GM10266 (cell line): ENCODE measurements around the gene CP.

Source experiments
- DNase-seq: peaks from one replicate; pipeline ENCODE4 v3.0.0; 2012; ENCODE audit errors: extremely low spot score
- CTCF ChIP-seq: IDR thresholded peaks from 2 replicates; pipeline ENCODE4 v1.5.1; 2012; ENCODE audit warnings: mild to moderate bottlenecking, low read depth; ENCODE audit not compliant: control insufficient read depth, insufficient read depth; ENCODE audit errors: missing control alignments

Gene CP

GRCh38 chr3:149181182-149181581 is 40.4 kb downstream of the CP start:
- TF ChIP-seq CTCF: no peak
- no peak for DNase-seq

- DNase-seq: no peak
- no peak for TF ChIP-seq CTCF
Measured at GRCh38 chr3:149180057-149180573, 41.5 kb downstream of the CP start.

GRCh38 chr3:149179220-149179619 is 42.4 kb downstream of the CP start:
- no peak for TF ChIP-seq CTCF
- DNase-seq: no peak

- DNase-seq: no peak
- no peak for TF ChIP-seq CTCF
Measured at GRCh38 chr3:149177122-149177521, 44.5 kb downstream of the CP start.

- DNase-seq: peak; percentile 19
Measured at GRCh38 chr3:149174901-149175300, 46.7 kb downstream of the CP start.

GRCh38 chr3:149170672-149171071 is 51.0 kb downstream of the CP start:
- no peak for TF ChIP-seq CTCF
- DNase-seq: no peak

More at GRCh38 chr3:149174901-149175300, 46.7 kb downstream of the CP start:
- no peak for TF ChIP-seq CTCF

GRCh38 chr3:149167898-149168297 is 53.7 kb downstream of the CP start:
- DNase-seq: no peak
- no peak for TF ChIP-seq CTCF
